GM19452 (cell line): ENCODE results near the gene INPP5D.
A peak's percentile ranks its signal among the peaks of the same experiment; 100 is the strongest.

Experiments
- ATAC-seq: cut with Tn5 transposase; IDR thresholded peaks from one replicate; pipeline ENCODE4 v1.9.1; 2021; ENCODE audit not compliant: unreplicated experiment

Gene INPP5D

GRCh38 chr2:233228376-233228775 lies 168.2 kb downstream of the INPP5D start:
- no peak for ATAC-seq

- ATAC-seq, result no peak
These were observed 173.6 kb downstream of the INPP5D start for GRCh38 chr2:233233618-233234230.

GRCh38 chr2:233234264-233234663 lies 174.1 kb downstream of the INPP5D start:
- no peak for ATAC-seq

- no peak for ATAC-seq
These were observed 174.9 kb downstream of the INPP5D start for GRCh38 chr2:233234996-233235395.

- ATAC-seq, result no peak
These were observed 175.8 kb downstream of the INPP5D start for GRCh38 chr2:233235977-233236376.

GRCh38 chr2:233236820-233237589 lies 176.9 kb downstream of the INPP5D start:
- no peak for ATAC-seq

- ATAC-seq, result peak; percentile 75
These were observed 180.8 kb downstream of the INPP5D start for GRCh38 chr2:233240897-233241296.

GRCh38 chr2:233241803-233242202 lies 181.7 kb downstream of the INPP5D start:
- ATAC-seq, result no peak

GRCh38 chr2:233242231-233242927 lies 182.2 kb downstream of the INPP5D start:
- ATAC-seq, result no peak

- no peak for ATAC-seq
These were observed 183.2 kb downstream of the INPP5D start for GRCh38 chr2:233243348-233243747.

GRCh38 chr2:233244818-233245217 lies 184.7 kb downstream of the INPP5D start:
- ATAC-seq, result no peak

GRCh38 chr2:233245406-233245805 lies 185.3 kb downstream of the INPP5D start:
- ATAC-seq, result no peak

- ATAC-seq, result no peak
These were observed 187.0 kb downstream of the INPP5D start for GRCh38 chr2:233247116-233247515.

GRCh38 chr2:233247744-233248143 lies 187.6 kb downstream of the INPP5D start:
- no peak for ATAC-seq

- ATAC-seq, result no peak
These were observed 188.9 kb downstream of the INPP5D start for GRCh38 chr2:233248999-233249398.

- ATAC-seq, result no peak
These were observed 190.4 kb downstream of the INPP5D start for GRCh38 chr2:233250568-233250967.

GRCh38 chr2:233250985-233251305 lies 190.8 kb downstream of the INPP5D start:
- ATAC-seq, result peak; percentile 16

- ATAC-seq, result peak; percentile 96
These were observed 191.4 kb downstream of the INPP5D start, which contains the start of gene ATG16L1 for GRCh38 chr2:233251306-233252116. Gene ATG16L1, plus strand, starts transcription at chr2:233251673. Its CDS starts 155 bp downstream, at chr2:233251828.

GRCh38 chr2:233252227-233252626 lies 192.1 kb downstream of the INPP5D start:
- no peak for ATAC-seq

GRCh38 chr2:233255151-233255550 lies 195.0 kb downstream of the INPP5D start:
- no peak for ATAC-seq

GRCh38 chr2:233256048-233256447 lies 195.9 kb downstream of the INPP5D start:
- no peak for ATAC-seq
